Heart left ventricle (tissue), 16 donors: ENCODE data around the gene MADCAM1. TPM values are rescaled to one million over a fixed set of nuclear protein-coding genes. Genes with fewer than 3 reads are reported as not detected.
A peak's percentile ranks its signal among the peaks of the same experiment; 100 is the strongest.

Source experiments
- ATAC-seq, 4 donors: fragments of 200-7000 bp; cut with Tn5 transposase; one replicate each; pipeline ENCODE4 v1.9.1; 2020 to 2022; ENCODE audit warnings: moderate library complexity in 4 of 4, mild to moderate bottlenecking in 3 of 4, moderate number of reproducible peaks in 1 of 4
- DNase-seq, 5 donors: peaks; one replicate each; pipeline ENCODE4 v3.0.0-alpha.2; 2020
- H3K27ac ChIP-seq, 12 donors: fragments of 200-600 bp; sonication (generic) in 4 of 12; one replicate each; pipeline versions ENCODE4 v1.5.0 to v1.8.0; 2016 to 2022; ENCODE audit warnings: mild to moderate bottlenecking in 2 of 12
- H3K27me3 ChIP-seq, 9 donors: fragments of 200-600 bp; sonication (generic) in 2 of 9; one replicate each; pipeline versions ENCODE4 v1.5.1 to v1.8.0; 2016 to 2022; ENCODE audit warnings: mild to moderate bottlenecking in 3 of 9
- H3K36me3 ChIP-seq, 9 donors: fragments of 200-600 bp; sonication (generic) in 2 of 9; one replicate each; pipeline versions ENCODE4 v1.5.0 to v1.8.0; 2018 to 2022; ENCODE audit warnings: mild to moderate bottlenecking in 2 of 9
- H3K4me1 ChIP-seq, 12 donors: fragments of 200-600 bp; sonication (generic) in 4 of 12; one replicate each; pipeline versions ENCODE4 v1.5.0 to v1.8.0; 2016 to 2022; ENCODE audit warnings: mild to moderate bottlenecking in 3 of 12
- H3K4me3 ChIP-seq, 12 donors: fragments of 200-600 bp; sonication (generic) in 4 of 12; one replicate each; pipeline versions ENCODE4 v1.5.0 to v1.8.0; 2017 to 2022; ENCODE audit warnings: mild to moderate bottlenecking in 9 of 12, moderate library complexity in 4 of 12
- H3K9me3 ChIP-seq, 12 donors: fragments of 200-600 bp; sonication (generic) in 4 of 12; one replicate each; pipeline versions ENCODE4 v1.5.0 to v1.8.0; 2016 to 2022; ENCODE audit warnings: mild to moderate bottlenecking in 1 of 12
- POLR2A ChIP-seq, 2 donors: fragments of 450-650 bp; IDR thresholded peaks; one replicate each; pipeline ENCODE4 v1.6.1; 2017; ENCODE audit warnings: antibody characterized with exemption in 2 of 2, mild to moderate bottlenecking in 2 of 2, moderate library complexity in 2 of 2
- WGBS, 4 donors: extraction: QIAGEN DNeasy Blood & Tissue Kit in 2 of 4; methylation state at CpG; one replicate each; pipeline versions ENCODE4 v1.1.5 to v1.1.7; 2013 to 2018; 5-methylcytosine and 5-hydroxymethylcytosine counted together
- intact Hi-C, 10 donors: fragments of 100-400 bp; cut with DNase I; formaldehyde crosslinking; loops; one replicate each; pipeline versions ENCODE4 v1.11.1 to v1.14.2; 2022
- polyA plus RNA-seq, 2 donors: library from polyadenylated mRNA; stranded (reverse); fragments of 200-250 nt; gene quantifications; one replicate each; pipeline ENCODE4 v1.2.3, GENCODE V29; 2013
- total RNA-seq, 9 donors: library from RNA; depleted of rRNA in 2 of 9; stranded (reverse); fragments of >200 nt in 2 of 9; fragmentation: NEBNext Ultra II Directional in 3 of 9; extraction: Animal tissue kit (Norgen Biotek cat#: 25700) in 3 of 9; gene quantifications; one replicate each; pipeline versions ENCODE4 v1.1.0 to v1.2.4, GENCODE V29; 2016 to 2023
- TF ChIP-seq, protein P1 (sequence below), 12 donors: fragments of 200-600 bp; sonication (generic) in 4 of 12; IDR thresholded peaks; one replicate each; pipeline versions ENCODE4 v1.5.0 to v1.8.0; 2018 to 2022; ENCODE audit warnings: antibody characterized with exemption in 12 of 12, mild to moderate bottlenecking in 5 of 12
- donor health status: ischemic (EF 13 %, LVEDD 7.1; RV severe dilation, severe dysfunction).
- donor health status: healthy with polysubstance abuse.
- donor health status: DM: no; HTN: yes; CAD: no.
- donor health status: DM: no; HTN: no; CAD: no.
- donor health status: ischemic (EF 25% LVEDD 6.9; RV normal size, moderate dysfunction).
- donor health status: ischemic (EF 25% LVEDD 5.7; RV mildly dilated, moderate dysfunction).
- donor health status: healthy.
- donor health status: DM: yes; HTN: yes; CAD: no.
- donor health status: ischemic (EF 35%, LVEDD 5.7; RV mildly dilated, moderate dysfunction).
- donor health status: nonischemic (EF 11% LVEDD 7.7; RV severe dilation, severe dysfunction).
- donor health status: DM: yes; HTN: yes; CAD: no.
- donor health status: PGD.
- donor health status: ischemic (EF 29% LVEDD 5.4; RV normal size, mild dysfunction).
- donor health status: nonischemic (EF 23%, LVEDD 6.1; RV moderate dilation, normal function).

Gene MADCAM1
- total and polyA plus RNA-seq, 11 donors = 0.04 to 0.61 (median 0.36) TPM; not detected in 1

DNA sequence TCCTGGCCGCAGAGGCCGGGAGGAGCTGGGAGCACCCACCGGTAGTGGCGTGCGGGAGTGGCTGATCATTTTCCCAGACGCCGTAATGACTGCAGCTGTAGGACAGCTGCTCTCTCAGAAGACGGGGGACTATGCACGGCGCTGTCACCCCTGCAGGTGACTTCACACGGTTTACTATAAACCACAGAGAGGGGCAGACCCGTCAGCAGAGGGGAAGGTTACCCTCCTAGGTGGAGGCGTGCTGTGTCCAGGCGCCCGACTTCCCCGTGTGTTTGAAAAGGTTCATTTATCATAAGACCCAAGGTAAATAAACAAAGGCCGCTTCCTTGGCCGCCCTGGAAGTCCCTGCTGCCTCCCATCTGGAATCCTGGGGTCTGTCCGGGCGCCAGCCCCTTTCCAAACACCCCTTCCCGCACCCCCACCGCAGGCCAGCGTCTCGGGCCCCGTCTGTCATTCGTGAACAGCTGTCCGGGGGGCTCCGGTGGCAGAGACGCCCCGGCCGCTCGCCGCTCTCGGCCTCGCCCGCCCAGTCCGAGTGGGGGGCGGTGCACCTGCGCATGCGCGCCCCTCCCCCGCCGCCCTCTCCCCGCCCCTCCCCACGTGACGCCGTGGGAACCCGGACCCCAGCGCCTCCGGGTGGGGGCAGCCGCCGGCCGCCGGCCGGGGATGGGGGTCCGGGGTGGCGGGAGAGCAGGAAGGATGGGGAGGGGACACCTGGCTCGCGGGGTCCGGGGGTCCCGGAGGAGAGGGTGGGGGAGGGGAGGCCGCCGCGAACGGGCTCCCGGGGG lies 36.4 kb upstream of the MADCAM1 start:
- DNase-seq (peak; percentile 71 to 83 (median 75)), ATAC-seq (peak; percentile 53 to 87 (median 72))
- peak in 1 of 2 donors; percentile 71 for TF ChIP-seq POLR2A (IDR thresholded peaks at IDR 0.05)
- TF ChIP-seq, protein P1, sequence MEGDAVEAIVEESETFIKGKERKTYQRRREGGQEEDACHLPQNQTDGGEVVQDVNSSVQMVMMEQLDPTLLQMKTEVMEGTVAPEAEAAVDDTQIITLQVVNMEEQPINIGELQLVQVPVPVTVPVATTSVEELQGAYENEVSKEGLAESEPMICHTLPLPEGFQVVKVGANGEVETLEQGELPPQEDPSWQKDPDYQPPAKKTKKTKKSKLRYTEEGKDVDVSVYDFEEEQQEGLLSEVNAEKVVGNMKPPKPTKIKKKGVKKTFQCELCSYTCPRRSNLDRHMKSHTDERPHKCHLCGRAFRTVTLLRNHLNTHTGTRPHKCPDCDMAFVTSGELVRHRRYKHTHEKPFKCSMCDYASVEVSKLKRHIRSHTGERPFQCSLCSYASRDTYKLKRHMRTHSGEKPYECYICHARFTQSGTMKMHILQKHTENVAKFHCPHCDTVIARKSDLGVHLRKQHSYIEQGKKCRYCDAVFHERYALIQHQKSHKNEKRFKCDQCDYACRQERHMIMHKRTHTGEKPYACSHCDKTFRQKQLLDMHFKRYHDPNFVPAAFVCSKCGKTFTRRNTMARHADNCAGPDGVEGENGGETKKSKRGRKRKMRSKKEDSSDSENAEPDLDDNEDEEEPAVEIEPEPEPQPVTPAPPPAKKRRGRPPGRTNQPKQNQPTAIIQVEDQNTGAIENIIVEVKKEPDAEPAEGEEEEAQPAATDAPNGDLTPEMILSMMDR (IDR thresholded peaks at IDR 0.05) = no peak
- peaks cover 0 to 25% (median 10%) of the 10 kb centered on the region in 12 donors for H3K4me1 ChIP-seq
- H3K4me3 ChIP-seq = peak overlapping the region; percentile 65 to 95 (median 84)
- no peaks in the 10 kb centered on the region for H3K9me3 ChIP-seq
- peak overlapping the region; percentile 59 to 92 (median 86) for H3K27ac ChIP-seq
- H3K36me3 ChIP-seq = no peaks in the 10 kb centered on the region
- peaks cover 0 to 28% (median 0%) of the 10 kb centered on the region in 9 donors for H3K27me3 ChIP-seq
- intact Hi-C loops = no loop called here
- WGBS, 4 donors = 0 to 2% (median 1%) methylated on average over 38 to 66 of the region's 66 CpGs

DNA sequence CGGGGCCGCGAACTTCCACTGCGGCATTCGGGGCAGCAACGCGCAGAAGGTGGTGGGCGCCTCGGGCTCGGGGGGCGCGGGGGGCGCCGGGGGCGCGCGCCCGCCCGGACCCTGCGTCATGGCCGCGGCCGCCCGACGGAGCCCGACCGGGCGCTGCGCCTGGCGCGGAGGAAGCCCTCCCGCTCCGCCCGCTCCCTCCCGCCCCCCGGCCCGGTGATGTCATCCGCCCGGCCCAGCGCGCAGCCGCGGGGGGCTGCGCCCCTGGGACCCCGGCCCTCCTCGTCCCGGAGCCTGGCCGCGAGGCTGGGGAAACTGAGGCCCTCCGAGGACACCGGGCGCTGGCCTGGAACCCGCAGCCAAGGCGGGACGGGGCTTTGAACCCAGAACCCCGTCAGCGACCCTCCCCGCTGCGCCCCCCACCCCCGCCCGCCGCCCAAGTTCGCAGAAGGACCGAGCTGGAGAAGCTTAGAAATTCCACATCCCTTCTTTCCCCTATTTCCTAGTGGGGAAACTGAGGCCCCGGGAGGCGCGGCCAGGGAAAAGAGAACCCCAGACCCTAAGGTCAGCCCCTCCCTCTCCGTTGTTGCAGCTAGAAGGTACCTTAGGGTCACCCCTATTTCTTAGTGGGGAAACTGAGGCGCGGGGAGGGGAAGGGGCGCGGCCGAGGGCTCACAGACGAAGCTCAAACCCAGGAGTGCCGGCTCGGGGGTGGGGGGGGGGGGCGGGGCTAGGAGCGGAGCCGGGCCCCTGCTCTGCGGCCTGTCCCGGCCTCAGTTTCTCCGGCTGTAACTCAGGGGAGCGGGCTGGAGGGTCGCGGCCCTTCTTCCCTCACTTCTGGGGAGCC lies 35.2 kb upstream of the MADCAM1 start, which contains the start of gene SHC2:
TSS of gene SHC2 (minus strand) at position 157 of the 844 bp plus-strand sequence. CDS start at position 120, 37 bp downstream.
- 1 to 4% (median 1%) methylated on average over 5 to 85 of the region's 85 CpGs for WGBS, 4 donors
- no peaks in the 10 kb centered on the region for H3K36me3 ChIP-seq
- TF ChIP-seq, protein P1 (IDR thresholded peaks at IDR 0.05) = no peak
- no peak for TF ChIP-seq POLR2A (IDR thresholded peaks at IDR 0.05)
- DNase-seq = peak in 3 of 5 donors; percentile 56 to 67 (median 64)
- peaks cover 0 to 28% (median 0%) of the 10 kb centered on the region in 9 donors for H3K27me3 ChIP-seq
- H3K9me3 ChIP-seq = no peaks in the 10 kb centered on the region
- H3K4me3 ChIP-seq = peak within 1 kb of the TSS; percentile 65 to 95 (median 84)
- peak within 1 kb of the TSS; percentile 59 to 92 (median 86) for H3K27ac ChIP-seq
- H3K4me1 ChIP-seq = peaks cover 0 to 25% (median 10%) of the 10 kb centered on the region in 12 donors
- ATAC-seq = peak in 2 of 4 donors; percentile 30 to 53
- intact Hi-C loops = no loop called here

DNA sequence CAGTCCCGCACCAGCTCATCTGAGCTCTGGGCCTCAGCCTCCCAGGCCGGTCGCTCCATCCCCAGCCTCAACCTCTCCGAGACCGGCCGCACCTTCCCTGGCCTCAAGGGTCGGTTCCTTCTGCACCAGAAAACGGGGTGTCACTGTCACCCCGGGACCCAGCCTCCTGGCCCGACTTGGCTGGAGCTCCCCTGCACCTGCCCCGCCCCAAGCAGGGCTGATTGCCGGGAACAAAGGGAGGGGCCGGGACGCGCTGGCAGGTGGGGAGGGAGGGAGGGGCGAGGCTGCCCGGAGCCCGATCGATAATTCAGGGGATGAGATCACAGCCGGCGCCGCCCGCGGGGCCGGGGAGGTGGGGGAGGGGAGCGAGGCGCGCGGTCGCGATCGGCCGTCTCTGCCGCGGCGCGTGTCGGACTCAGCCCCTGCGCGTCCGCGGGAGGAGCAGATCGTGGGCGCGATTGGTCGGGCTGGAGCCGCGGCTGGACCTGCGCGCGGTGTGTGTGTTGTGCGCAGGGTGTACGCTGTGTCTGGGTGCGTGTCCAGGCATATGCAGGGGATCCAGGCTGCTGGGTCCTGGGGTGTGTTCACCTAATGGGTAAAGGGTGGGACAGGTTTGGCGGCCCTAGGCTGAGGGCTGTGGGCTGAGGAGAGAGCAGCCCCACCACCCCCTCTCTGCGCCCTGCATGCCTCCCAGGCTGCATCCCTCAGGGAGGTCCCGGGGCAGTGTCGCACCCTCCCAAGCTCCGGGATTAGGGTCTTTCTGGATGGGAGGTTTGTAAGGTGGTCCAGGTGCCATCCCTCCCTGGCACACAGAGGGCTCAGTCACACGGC lies 34.4 kb upstream of the MADCAM1 start:
- DNase-seq = peak in 1 of 5 donors; percentile 47
- peak overlapping the region; percentile 26 to 95 (median 46) for H3K4me3 ChIP-seq
- ATAC-seq = peak; percentile 16 to 49 (median 28)
- TF ChIP-seq, protein P1 (IDR thresholded peaks at IDR 0.05) = no peak
- no peak for TF ChIP-seq POLR2A (IDR thresholded peaks at IDR 0.05)
- peaks cover 0 to 28% (median 0%) of the 10 kb centered on the region in 9 donors for H3K27me3 ChIP-seq
- WGBS, 4 donors = 7 to 19% (median 9%) methylated on average over 19 to 60 of the region's 60 CpGs
- intact Hi-C loops = no loop called here
- H3K27ac ChIP-seq = peak overlapping the region in 5 of 12 donors; percentile 41 to 78 (median 51)
- H3K4me1 ChIP-seq = peaks cover 0 to 25% (median 10%) of the 10 kb centered on the region in 12 donors
- no peaks in the 10 kb centered on the region for H3K36me3 ChIP-seq
- H3K9me3 ChIP-seq = no peaks in the 10 kb centered on the region
